HG02852 (cell line): ENCODE results near the gene SLC1A2.

ENCODE experiments used
- ATAC-seq: cut with Tn5 transposase; IDR thresholded peaks from one replicate; pipeline ENCODE4 v1.9.1; 2021; ENCODE audit warnings: mild to moderate bottlenecking, moderate library complexity; ENCODE audit not compliant: unreplicated experiment

The SLC1A2 gene

GRCh38 chr11:35305670-35306382, 113.5 kb downstream of the SLC1A2 start:
- peak; percentile 61 for ATAC-seq

GRCh38 chr11:35304900-35305460, 114.4 kb downstream of the SLC1A2 start:
- ATAC-seq, result no peak

DNA sequence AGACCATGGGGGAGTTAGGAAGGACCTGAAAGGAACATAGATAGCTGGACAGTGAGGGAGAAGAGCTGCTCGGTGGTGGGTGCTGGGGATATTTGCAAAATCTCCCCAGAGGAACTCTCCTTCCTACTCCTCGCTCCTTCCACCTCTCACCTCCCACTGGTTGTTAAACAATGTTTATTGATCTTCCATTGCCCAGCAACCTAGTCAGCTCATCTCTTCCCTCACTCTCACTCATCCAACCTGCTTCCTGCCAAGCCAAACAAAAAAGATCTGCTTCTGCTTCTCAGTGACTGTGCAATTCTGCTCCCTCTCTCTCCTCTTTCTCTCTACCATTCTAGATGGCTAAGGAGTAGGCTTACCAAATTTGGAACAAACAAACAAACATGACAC, 115.0 kb downstream of the SLC1A2 start:
- no peak for ATAC-seq

GRCh38 chr11:35303596-35304385, 115.6 kb downstream of the SLC1A2 start:
- ATAC-seq, result no peak

GRCh38 chr11:35302398-35302797, 117.0 kb downstream of the SLC1A2 start:
- no peak for ATAC-seq

DNA sequence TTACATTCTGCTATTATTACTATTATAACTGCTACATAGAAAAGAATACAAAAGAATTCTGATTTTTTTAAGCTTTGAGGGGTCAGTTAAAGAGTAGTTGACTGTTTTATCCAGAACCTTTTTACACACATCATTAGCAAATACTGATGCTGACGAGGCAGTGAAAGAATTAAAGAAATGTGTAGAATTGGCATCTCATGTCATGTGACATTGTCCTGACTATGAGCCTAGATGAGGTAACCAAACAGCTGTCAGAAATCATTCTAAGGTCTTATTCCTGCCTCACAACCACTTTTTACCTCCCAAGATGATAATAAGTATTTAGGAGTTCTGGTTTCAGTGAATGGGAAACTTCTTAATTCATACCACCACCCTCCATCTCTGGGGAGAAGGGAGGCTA, 121.0 kb downstream of the SLC1A2 start:
- no peak for ATAC-seq

DNA sequence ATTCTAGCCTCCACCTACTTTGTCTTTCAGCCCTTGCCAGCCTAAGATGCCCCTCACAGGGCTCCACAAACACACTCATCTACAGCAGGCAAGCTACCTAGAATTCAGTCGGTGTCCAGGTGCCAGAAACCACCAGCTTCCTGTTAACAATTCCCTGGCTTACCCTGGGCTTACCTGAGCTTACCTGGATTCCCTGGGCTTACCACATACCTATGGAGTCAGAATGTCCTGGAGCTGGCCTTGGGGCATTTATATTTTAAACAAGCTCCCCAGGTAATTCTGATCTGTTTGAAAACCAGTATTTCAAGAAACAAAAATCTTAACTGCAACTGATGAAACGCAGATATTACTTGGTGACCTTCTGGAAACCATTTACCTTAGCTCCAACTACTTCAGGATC, 123.6 kb downstream of the SLC1A2 start:
- no peak for ATAC-seq

DNA sequence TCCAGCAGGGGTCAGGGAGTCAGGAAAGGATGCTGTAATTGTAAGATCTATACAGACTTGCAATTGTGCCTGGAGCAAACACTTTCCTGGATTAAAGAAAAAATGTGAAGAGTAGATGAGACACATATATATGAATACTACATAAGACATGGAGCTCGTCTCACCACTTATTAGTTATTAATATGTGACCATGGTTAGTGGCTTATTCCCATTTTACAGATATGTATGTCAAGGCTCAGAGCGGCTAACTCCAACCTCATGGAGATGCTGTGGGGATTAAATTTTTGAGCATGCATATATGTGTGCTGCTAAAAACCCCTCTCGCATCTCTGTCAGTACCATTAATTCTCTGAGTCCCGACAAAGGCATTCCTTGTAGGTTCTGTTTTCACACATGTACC, 125.7 kb downstream of the SLC1A2 start:
- no peak for ATAC-seq

GRCh38 chr11:35293035-35293434, 126.3 kb downstream of the SLC1A2 start:
- no peak for ATAC-seq

GRCh38 chr11:35292279-35292678, 127.1 kb downstream of the SLC1A2 start:
- ATAC-seq, result no peak

- ATAC-seq, result no peak
Measured at GRCh38 chr11:35290876-35291275, 128.5 kb downstream of the SLC1A2 start.

- no peak for ATAC-seq
Measured at GRCh38 chr11:35289821-35290220, 129.5 kb downstream of the SLC1A2 start.

DNA sequence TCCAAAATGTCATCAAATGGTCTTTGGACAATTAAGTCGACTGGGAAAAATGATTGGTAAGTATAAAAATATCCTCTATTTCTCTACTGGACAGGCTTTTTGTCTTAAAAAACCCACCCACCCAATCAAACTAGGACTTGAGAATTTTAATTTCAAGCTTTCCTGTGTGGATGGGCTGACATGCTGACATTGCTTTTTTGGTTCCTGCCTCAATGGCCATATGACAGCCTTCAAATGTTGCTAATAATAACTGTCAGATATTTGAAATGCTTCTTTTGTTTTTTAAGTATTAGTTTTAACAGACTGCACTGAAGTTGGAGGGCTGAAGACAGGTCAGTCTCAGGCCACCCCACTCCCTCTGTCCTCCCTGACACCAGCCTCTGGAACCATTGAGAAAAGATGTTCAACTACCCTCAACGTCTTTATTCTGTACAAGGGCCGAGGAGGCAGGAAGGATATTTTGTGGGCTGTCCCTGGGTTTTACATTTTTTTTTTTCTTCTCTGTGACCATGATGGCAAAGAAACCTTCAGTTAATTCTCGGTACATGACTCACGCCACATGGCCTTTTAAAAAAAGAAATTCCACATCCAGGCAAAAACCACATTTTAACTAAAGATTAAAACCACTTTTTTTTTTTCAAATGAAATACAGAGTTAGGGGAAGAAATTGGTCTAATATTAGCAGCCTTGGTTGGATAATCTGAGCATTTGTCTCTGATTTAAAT, 130.4 kb downstream of the SLC1A2 start:
- no peak for ATAC-seq

DNA sequence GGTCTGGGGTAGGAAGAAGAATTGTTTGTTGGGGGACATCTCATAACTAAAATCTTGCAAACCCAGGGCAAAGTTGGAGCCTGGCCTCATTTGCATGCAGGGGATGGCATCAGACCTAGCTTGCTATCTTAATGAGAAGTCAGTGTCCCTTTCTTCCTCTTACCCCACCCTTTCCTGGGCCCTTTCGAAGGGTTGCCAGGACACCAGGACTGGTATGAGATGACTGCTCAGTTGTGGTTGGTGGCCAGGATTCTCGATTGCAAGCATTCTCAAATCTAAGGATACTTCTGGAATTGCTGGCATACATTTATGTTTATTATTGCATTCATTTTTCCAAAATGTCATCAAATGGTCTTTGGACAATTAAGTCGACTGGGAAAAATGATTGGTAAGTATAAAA, 131.0 kb downstream of the SLC1A2 start:
- no peak for ATAC-seq

DNA sequence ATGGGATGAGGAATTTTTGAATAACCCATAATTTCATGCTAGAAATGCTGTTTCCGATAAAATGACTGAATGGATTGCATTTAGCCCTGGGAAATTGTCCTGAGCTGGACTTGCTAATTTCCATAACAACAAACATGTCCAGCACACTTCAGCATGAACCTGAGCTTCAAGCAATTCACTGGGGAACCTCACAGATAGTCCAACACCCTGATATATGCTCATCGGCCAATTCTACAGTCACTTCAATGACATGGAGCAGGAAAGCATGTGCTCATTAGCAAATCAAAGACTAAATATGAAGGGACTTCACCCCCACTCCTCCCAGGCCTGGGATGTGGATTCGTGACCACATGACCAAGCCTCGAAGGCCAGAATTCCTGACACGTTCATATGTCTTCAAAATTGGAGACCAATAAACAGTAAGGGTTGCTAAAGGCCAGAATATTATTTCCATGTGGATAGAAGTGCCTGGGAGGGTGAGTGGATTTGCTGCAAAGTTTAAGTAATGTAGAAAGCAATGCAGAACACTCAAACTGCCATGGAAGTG, 131.9 kb downstream of the SLC1A2 start:
- ATAC-seq, result no peak

- no peak for ATAC-seq
Measured at GRCh38 chr11:35286126-35286525, 133.2 kb downstream of the SLC1A2 start.

GRCh38 chr11:35285471-35285870, 133.9 kb downstream of the SLC1A2 start:
- ATAC-seq, result no peak

GRCh38 chr11:35282221-35282882, 137.0 kb downstream of the SLC1A2 start:
- no peak for ATAC-seq

DNA sequence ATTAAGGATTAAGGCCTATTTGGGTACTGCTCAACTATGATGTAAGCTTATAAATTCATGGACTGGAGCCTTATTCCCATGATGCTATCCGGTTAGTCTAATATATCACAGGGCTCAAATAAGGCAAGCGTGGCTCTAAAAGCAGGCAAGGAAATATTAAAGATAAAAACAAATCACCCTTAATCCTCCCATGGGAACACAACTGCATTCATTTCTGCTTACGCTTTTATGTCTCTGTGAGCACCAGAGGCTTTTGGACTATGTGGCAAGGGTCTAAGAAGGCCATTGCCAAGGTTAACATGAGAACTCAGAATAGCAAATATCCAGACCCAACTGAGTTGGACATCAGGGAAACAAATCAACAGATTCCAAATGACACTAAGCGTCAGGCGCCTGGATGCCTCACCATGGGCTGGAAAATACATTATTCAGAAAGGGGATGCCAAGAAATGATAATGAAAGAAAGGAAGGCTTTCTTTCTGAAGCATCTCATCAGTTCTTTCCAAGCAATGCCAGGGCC, 138.1 kb downstream of the SLC1A2 start:
- no peak for ATAC-seq

- ATAC-seq, result no peak
Measured at GRCh38 chr11:35280727-35281126, 138.6 kb downstream of the SLC1A2 start.
